Tibial nerve (tissue), 4 donors: ENCODE results near the gene HIGD1A. TPM values are rescaled to one million over a fixed set of nuclear protein-coding genes. Genes with fewer than 3 reads are reported as not detected.

Experiments used
- DNase-seq, 2 donors: peaks; one replicate each; pipeline ENCODE4 v3.0.0-alpha.2; 2019; ENCODE audit warnings: low spot score in 2 of 2
- H3K27ac ChIP-seq, 4 donors: fragments of 200-600 bp; sonication (generic) in 3 of 4; one replicate each; pipeline ENCODE4 v1.5.1; 2017 to 2019; ENCODE audit warnings: mild to moderate bottlenecking in 1 of 4
- H3K27me3 ChIP-seq, 2 donors: fragments of 200-600 bp; sonication (generic) in 1 of 2; one replicate each; pipeline versions ENCODE4 v1.5.1 to v1.6.0; 2017 to 2019
- H3K36me3 ChIP-seq, 3 donors: fragments of 200-600 bp; sonication (generic); one replicate each; pipeline ENCODE4 v1.5.1; 2018 to 2019
- H3K4me1 ChIP-seq, 4 donors: fragments of 200-600 bp; sonication (generic) in 3 of 4; one replicate each; pipeline ENCODE4 v1.5.1; 2017 to 2019
- H3K4me3 ChIP-seq, 4 donors: fragments of 200-600 bp; sonication (generic) in 3 of 4; one replicate each; pipeline ENCODE4 v1.5.1; 2017 to 2019; ENCODE audit warnings: mild to moderate bottlenecking in 1 of 4, moderate library complexity in 1 of 4
- H3K9me3 ChIP-seq, 4 donors: fragments of 200-600 bp; sonication (generic) in 3 of 4; one replicate each; pipeline ENCODE4 v1.5.1; 2017 to 2019
- CTCF ChIP-seq, 5 experiments: fragments of 200-600 bp in 3 of 5; fragments of 450-650 bp in 2 of 5; sonication (generic) in 3 of 5; IDR thresholded peaks; one replicate each; pipeline ENCODE4 v1.5.1; 2016 to 2019; ENCODE audit warnings: antibody characterized with exemption in 5 of 5, mild to moderate bottlenecking in 3 of 5, moderate library complexity in 2 of 5
- EP300 ChIP-seq, 2 donors: sonication (generic); formaldehyde crosslinking; IDR thresholded peaks; one replicate each; pipeline ENCODE4 v1.6.1; 2017; ENCODE audit warnings: antibody characterized with exemption in 2 of 2, mild to moderate bottlenecking in 1 of 2
- POLR2A ChIP-seq, 2 donors: fragments of 450-650 bp; IDR thresholded peaks; one replicate each; pipeline ENCODE4 v1.6.1; 2017; ENCODE audit warnings: antibody characterized with exemption in 2 of 2, mild to moderate bottlenecking in 2 of 2, moderate library complexity in 2 of 2
- WGBS, 2 donors: methylation state at CpG; one replicate each; pipeline ENCODE4 v1.1.5; 2018; 5-methylcytosine and 5-hydroxymethylcytosine counted together
- total RNA-seq, 4 donors: library from RNA; depleted of rRNA; stranded (reverse); fragments of >200 nt; gene quantifications; one replicate each; pipeline ENCODE4 v1.1.0, GENCODE V29; 2016

Gene HIGD1A
- total RNA-seq, 4 donors from 2014 or later = 155 to 204 (median 186) TPM

DNA sequence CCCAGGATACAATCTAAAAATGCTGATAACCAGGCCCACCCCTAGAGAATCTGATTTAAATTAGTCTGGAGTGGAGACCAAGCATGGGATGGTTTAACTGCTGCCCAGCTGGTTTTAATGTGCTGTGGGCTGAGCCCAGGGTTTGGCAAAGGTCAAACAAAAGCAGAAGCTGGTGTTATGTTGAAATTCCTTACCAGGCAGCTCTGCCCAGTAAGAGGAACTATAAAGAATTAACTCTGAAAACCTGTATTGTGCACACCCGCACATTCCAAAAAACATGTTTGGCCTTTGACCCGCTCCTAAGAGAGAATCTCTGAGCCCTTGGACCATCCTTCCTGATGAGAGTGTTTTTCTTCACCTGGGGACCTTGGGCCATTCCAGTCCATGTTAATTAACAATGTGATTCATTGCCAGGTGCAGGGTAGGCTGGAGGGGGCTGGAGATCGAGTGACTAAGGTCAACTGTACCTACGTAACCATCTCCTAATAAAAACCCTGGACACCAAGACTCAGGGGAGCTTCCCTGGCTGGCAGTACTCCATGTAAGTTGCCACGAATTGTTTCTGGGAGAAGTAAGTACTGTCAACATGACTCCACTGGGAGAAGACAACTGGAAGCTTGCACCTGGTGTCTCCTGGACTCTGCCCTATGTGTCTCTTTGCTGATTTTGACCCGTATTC, 42.1 kb downstream of the HIGD1A start:
- no peaks in the 10 kb centered on the region for H3K27me3 ChIP-seq
- no peak for DNase-seq
- no peak overlapping the region for H3K27ac ChIP-seq
- H3K4me1 ChIP-seq = peaks cover 0 to 16% (median 6%) of the 10 kb centered on the region in 4 donors
- H3K9me3 ChIP-seq = no peaks in the 10 kb centered on the region
- peak in 1 of 2 donors; percentile 9 for TF ChIP-seq EP300 (IDR thresholded peaks at IDR 0.05)
- TF ChIP-seq CTCF (IDR thresholded peaks at IDR 0.05) = no peak
- WGBS, 2 donors = 66 to 77% methylated on average over 6 of the region's 6 CpGs
- H3K36me3 ChIP-seq = no peaks in the 10 kb centered on the region
- H3K4me3 ChIP-seq = no peak overlapping the region

GRCh38 chr3:42758126-42758525, 46.2 kb downstream of the HIGD1A start:
- Histone ChIP-seq H3K27me3 (no peaks in the 10 kb centered on the region), H3K9me3 (no peaks in the 10 kb centered on the region), H3K4me3 (no peak overlapping the region), H3K4me1 (peaks cover 0 to 14% (median 4%) of the 10 kb centered on the region in 4 donors), H3K36me3 (no peaks in the 10 kb centered on the region), H3K27ac (no peak overlapping the region)
- TF ChIP-seq CTCF (IDR thresholded peaks at IDR 0.05) (no peak), POLR2A (IDR thresholded peaks at IDR 0.05) (no peak), EP300 (IDR thresholded peaks at IDR 0.05) (no peak)
- 79% methylated on average over 11 of the region's 11 CpGs for WGBS, 2 donors
- no peak for DNase-seq

DNA sequence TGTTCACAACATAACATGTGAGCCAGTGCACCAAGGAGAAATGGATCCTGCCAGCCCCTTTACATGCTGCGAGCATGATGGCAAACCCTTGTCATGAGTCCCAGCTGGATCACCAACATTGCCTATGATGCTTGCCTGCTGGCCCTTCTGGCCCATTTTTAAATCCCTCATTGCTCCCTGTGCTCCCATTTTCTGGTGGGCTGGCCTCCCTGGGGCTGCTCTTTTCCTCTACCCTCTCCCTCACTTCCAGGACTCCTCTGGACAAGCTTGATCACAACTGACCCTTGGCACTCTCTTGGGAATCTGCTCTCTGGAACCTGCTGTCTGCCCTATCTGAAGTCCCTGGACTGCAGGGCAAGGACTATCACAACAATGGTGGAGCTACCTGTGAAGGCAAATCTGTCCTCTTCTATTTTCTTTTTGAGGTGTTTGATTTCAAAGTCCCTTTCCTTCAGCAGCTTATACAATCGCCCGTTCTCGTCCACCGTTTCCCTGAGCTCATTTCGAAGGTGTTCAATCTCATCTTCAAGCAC, 47.5 kb downstream of the HIGD1A start:
- Histone ChIP-seq H3K9me3 (no peaks in the 10 kb centered on the region), H3K36me3 (no peaks in the 10 kb centered on the region), H3K27ac (no peak overlapping the region), H3K4me1 (peaks cover 0 to 7% (median 0%) of the 10 kb centered on the region in 4 donors), H3K27me3 (no peaks in the 10 kb centered on the region), H3K4me3 (no peak overlapping the region)
- 89 to 96% methylated on average over 5 to 6 of the region's 6 CpGs for WGBS, 2 donors
- no peak for TF ChIP-seq POLR2A (IDR thresholded peaks at IDR 0.05)
- no peak for TF ChIP-seq EP300 (IDR thresholded peaks at IDR 0.05)
- no peak for TF ChIP-seq CTCF (IDR thresholded peaks at IDR 0.05)
- no peak for DNase-seq

DNA sequence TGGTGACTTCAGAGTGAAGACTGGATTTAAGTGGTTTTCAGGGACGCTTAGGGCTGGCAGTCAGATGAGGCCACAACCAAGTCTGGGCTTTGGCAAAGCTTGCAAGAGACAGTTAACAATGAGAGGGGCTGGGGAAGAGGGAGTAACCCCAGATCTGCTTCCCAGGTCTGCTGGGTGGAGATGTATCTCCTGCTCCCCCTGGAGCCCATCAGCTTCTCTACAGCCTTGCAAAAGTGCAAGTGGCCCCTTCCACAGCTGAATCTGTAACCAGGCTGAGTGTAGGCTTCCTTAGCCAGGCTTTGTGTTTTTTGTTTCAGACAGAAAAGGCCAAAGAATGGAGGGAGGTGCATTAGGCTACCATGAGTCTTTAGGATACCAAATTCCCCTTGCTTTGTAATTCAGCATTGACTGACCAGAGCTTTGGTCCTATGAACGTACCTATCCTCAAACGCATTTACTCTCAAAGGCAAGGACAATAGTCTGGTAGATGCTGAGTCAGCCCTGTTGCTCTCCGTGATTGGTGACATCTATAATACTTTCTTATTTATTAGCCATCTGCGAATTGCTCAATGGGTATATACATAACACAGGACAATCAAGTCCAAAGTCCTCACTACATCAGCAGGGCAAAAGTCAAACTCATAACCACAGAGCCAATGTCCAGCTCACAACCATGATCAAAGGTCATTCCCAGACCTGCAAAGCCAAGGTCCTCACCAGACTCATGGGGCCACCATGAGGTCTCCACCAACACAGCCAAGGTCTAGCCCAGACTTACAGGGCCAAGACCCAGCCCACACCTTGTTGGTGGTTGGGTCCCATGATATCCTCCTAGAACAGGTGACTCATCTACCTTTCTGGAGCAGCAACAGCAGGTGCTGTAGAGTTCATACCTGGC, 48.4 kb downstream of the HIGD1A start:
- no peak for TF ChIP-seq POLR2A (IDR thresholded peaks at IDR 0.05)
- TF ChIP-seq EP300 (IDR thresholded peaks at IDR 0.05) = no peak
- TF ChIP-seq CTCF (IDR thresholded peaks at IDR 0.05) = peak in 3 of 5 experiments; percentile 27 to 32 (median 31)
- H3K27me3 ChIP-seq = no peaks in the 10 kb centered on the region
- no peaks in the 10 kb centered on the region for H3K9me3 ChIP-seq
- H3K4me3 ChIP-seq = no peak overlapping the region
- no peak overlapping the region for H3K27ac ChIP-seq
- H3K4me1 ChIP-seq = peaks cover 0 to 6% (median 0%) of the 10 kb centered on the region in 4 donors
- no peak for DNase-seq
- WGBS, 2 donors = 63 to 64% methylated on average over 5 of the region's 5 CpGs
- H3K36me3 ChIP-seq = no peaks in the 10 kb centered on the region

- TF ChIP-seq EP300 (IDR thresholded peaks at IDR 0.05) (no peak), CTCF (IDR thresholded peaks at IDR 0.05) (no peak), POLR2A (IDR thresholded peaks at IDR 0.05) (no peak)
- Histone ChIP-seq H3K9me3 (no peaks in the 10 kb centered on the region), H3K4me1 (peaks cover 0 to 19% (median 2%) of the 10 kb centered on the region in 4 donors), H3K27me3 (no peaks in the 10 kb centered on the region), H3K4me3 (no peak overlapping the region), H3K36me3 (no peaks in the 10 kb centered on the region), H3K27ac (no peak overlapping the region)
- 89 to 91% methylated on average over 3 of the region's 3 CpGs for WGBS, 2 donors
- DNase-seq = no peak
Observed at GRCh38 chr3:42753757-42754156, 50.5 kb downstream of the HIGD1A start.
